GM18868 (cell line): Measurements from ENCODE around the gene GPATCH4.
"Not testable (repeated sequence)": the region's sequence is repeated elsewhere in the genome, so short reads cannot be mapped to it uniquely, and the experiment has no call there.

Source experiments
- ATAC-seq: cut with Tn5 transposase; IDR thresholded peaks from one replicate; pipeline ENCODE4 v1.9.1; 2021; ENCODE audit warnings: mild to moderate bottlenecking, moderate library complexity; ENCODE audit not compliant: unreplicated experiment

GPATCH4 gene

DNA sequence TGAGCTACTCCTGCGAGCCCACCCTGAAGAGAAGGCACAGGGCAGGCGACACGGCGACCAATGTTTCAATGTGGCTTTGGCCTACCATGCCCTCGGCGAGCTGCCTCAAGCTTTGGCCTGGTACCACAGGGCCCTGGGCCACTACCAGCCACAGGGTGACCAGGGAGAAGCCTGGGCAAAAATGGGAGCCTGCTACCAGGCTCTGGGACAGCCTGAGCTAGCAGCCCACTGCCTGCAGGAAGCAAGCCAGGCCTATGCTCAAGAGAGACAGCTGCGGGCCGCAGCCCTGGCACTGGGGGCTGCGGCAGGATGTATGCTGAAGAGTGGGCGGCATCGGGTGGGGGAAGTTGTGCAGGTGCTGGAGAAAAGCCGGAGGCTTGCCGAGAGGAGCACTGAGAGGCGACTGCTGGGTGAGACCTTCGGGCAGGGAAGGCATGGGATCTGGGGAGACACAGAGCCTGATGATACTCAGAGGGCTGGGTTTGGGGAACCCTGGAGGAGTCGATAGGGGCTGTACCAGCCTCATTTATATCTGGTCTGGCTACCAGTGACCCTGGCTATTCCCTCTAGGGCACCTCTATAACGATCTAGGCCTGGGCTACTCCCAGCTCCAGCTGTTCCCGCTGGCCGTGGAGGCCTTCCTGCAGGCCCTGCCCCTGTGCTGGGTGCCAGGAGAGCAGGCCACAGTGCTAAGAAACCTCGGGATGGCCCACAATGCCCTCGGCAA is 19.5 kb downstream of the GPATCH4 start:
- ATAC-seq = no peak

DNA sequence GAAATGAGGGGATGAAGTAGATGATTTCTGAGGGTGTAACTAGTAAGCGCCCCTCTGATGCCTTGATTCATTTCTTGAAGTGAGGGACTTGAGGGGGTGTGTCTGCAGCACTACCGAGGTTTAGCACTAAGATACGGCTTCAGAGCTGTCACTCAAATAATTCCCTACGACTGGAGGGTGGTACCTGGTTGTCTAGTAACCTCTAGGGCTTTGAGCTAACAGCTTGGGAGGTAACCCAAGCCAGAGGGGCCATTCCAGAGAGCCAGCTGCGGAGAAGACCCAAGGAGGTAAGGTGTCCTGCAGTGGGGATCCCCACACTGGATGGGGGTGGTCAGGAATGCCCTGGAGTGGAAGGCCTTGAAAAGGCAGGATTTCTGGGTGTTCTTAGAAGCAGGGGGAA is 21.8 kb downstream of the GPATCH4 start, which contains the start of gene TTC24:
TTC24 (plus strand) TSS at position 252 of the 400 bp plus-strand sequence. CDS start 1,642 bp downstream, outside the sequence.
- ATAC-seq = no peak

- no peak for ATAC-seq
Measured at GRCh38 chr1:156578055-156578454, 23.2 kb downstream of the GPATCH4 start.

- no peak for ATAC-seq
Measured at GRCh38 chr1:156577550-156577949, 23.7 kb downstream of the GPATCH4 start.

DNA sequence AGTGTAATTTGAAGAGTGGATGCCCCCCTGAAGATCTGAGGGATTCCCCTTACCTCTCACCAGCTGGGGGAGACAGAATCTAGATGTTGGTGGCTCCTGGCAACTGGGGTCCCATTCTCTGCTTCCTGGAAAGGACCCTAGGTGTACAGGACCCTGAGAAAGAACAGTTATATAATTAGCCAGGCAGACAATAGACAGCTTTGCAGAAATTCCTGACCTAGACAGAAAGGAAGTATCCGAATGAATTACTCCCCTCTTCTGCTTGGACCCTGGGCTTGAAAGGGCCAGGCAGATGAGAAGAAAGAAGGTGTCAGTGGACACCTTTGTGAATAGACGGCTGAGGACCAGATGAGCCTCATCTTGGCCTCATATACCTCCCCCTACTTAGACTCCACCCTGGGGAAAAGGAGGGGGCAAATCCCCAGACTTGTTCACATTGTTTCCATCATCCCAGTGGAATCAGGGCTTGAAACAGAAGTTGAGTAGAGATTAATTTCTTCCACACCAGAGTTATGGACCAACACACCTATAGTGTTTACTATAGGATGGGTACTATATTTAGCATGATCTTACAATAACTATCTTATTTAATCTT is 27.1 kb downstream of the GPATCH4 start:
- ATAC-seq = no peak

DNA sequence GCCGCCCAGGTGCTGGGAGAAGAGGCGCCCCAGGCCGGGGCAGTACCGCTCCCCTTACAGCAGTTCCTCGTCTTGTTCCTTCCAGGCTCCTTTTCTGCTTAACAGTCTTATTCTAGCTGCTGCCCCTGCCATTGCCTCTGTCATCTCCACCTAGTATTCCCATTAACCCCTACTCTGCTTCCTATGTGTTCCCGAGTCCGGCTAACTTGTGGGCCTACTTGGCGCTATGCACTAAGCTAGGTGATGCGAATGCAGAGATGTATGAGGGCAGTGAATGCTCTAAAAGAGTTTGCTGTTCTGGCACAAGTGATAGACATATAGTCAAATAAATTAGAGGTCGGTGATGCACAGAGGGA is 28.6 kb downstream of the GPATCH4 start:
- ATAC-seq = no peak

- peak; percentile 67 for ATAC-seq
Measured at GRCh38 chr1:156571919-156572662, 29.2 kb downstream of the GPATCH4 start, which contains the start of gene IQGAP3. Gene IQGAP3 (minus strand): TSS chr1:156572565. CDS start chr1:156572529, 36 bp downstream.

DNA sequence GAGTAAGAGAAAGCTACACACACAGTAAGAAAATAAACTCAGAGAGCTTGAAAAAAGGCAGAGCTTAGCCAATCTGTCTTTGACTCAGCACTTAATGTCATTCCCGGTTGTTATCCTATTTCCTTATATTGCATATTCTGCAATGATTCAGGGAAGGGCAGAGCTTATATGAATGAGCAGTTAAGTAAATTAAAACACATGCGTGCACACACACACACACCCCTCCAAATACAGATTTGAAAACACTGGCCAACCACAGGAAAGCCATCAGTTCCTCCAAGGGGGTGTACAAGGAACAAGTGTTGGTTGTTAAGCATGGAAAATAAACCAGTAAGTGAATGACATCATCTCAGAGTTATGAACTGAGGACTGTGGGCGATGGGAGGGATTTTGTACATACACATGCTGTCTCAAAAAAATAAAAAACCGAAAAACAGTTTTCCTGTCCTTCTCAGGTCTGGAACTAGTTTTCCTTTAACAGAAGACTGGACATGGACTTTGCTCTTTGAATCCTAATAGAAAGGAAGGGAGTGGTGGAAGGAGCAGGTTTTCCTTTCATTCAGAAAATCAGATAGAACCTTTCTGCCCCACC is 29.9 kb downstream of the GPATCH4 start:
- no peak for ATAC-seq

- ATAC-seq = no peak
Measured at GRCh38 chr1:156566436-156566835, 34.8 kb downstream of the GPATCH4 start.

DNA sequence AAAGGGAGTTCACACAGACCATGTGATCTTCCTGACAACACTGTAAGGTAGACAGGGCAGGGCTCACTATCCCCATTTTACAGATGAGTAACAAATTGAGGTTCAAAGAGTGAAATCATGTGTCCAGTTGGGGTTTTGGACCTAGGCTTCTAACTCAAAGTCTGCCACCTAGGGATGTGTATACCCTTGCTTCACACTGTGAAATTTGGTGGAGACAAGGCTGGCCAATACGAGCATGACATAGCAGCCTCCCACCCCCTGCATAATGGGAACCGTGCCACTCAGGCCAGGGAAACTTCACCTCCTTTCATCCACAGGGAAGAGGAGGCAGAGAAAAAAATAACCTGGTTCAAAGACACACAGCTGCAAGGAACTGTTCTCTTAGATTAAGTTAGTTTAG is 35.8 kb downstream of the GPATCH4 start:
- ATAC-seq = no peak

- no peak for ATAC-seq
Measured at GRCh38 chr1:156560585-156561163, 40.6 kb downstream of the GPATCH4 start.

GRCh38 chr1:156559797-156560385 is 41.4 kb downstream of the GPATCH4 start:
- ATAC-seq = no peak

GRCh38 chr1:156559086-156559796 is 42.0 kb downstream of the GPATCH4 start:
- ATAC-seq = no peak

- no peak for ATAC-seq
Measured at GRCh38 chr1:156556354-156556753, 44.9 kb downstream of the GPATCH4 start.

GRCh38 chr1:156555715-156556114 is 45.6 kb downstream of the GPATCH4 start:
- ATAC-seq = no peak

DNA sequence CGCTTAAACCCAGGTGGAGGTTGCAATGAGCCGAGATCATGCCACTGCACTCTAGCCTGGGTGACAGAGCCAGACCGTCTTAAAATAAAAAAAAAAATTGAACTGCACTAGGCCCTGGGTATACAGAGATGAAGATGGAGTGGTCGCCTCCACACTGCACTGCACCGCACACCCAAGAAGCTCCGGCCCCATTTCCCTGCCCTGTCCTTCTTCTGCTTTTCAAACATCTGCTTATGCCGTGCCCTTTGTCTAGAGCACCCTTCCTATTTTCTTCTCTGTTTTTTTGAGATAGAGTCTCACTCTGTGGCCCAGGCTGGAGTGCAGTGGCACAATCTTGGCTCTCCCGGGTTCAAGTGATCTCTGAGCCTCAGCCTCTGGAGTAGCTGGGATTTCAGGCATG is 46.3 kb downstream of the GPATCH4 start:
- no peak for ATAC-seq

- no peak for ATAC-seq
Measured at GRCh38 chr1:156553860-156554485, 47.3 kb downstream of the GPATCH4 start.

DNA sequence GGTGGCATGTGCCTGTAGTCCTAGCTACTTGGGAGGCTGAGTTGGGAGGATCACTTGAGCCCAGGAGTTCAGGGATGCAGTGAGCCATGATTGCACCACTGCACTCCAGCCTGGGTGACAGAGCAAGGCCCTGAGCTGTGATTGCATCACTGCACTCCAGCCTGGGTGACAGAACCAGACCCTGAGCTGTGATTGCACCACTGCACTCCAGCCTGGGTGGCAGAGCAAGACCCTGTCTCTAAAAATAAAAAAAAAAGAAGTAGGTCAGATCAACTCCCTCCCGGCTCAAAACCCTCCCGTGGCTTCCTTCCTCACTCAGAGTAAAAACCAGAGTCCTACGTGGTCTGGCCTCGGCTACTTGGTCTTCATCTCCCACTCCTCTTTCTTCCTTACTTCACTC is 48.3 kb downstream of the GPATCH4 start:
- not testable (repeated sequence) for ATAC-seq

- ATAC-seq = no peak
Measured at GRCh38 chr1:156552518-156552917, 48.8 kb downstream of the GPATCH4 start.

DNA sequence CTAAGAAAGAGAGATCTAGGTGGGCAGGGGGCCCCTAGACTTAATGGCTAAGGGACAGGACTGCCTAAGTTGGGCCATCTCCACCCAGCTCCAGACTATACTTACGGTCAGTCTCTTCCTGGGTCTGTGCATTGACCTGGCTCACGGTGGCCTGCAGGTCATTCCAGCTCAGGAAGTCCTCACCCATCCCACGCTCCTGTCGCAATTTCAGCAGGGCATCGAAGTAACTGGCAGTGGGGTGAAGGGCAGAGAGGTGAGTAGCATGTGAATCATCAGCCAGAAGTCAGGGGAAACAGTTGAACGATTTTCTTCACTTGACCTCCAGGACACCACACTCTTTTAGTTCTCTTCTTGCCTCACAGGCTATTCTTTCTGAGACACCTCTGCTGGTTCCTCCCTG is 49.4 kb downstream of the GPATCH4 start:
- no peak for ATAC-seq
